OCI-LY1 (cell line): ENCODE measurements around the gene PDLIM4.

ENCODE experiments used
- EZH2 ChIP-seq: fragments of 200-600 bp; sonication (generic), shearing (Covaris generic); IDR thresholded peaks from 2 replicates; pipeline ENCODE4 v1.8.0; 2017; ENCODE audit warnings: borderline replicate concordance, mixed run types, mild to moderate bottlenecking, antibody characterized with exemption, low read length, moderate library complexity, mixed read lengths
- TF ChIP-seq, protein P1 (sequence below): fragments of 200-600 bp; sonication (generic), shearing (Covaris generic); IDR thresholded peaks from 2 replicates; pipeline ENCODE4 v1.5.1; 2017; ENCODE audit warnings: mild to moderate bottlenecking, antibody characterized with exemption, low read length, moderate library complexity, mixed read lengths

DNA sequence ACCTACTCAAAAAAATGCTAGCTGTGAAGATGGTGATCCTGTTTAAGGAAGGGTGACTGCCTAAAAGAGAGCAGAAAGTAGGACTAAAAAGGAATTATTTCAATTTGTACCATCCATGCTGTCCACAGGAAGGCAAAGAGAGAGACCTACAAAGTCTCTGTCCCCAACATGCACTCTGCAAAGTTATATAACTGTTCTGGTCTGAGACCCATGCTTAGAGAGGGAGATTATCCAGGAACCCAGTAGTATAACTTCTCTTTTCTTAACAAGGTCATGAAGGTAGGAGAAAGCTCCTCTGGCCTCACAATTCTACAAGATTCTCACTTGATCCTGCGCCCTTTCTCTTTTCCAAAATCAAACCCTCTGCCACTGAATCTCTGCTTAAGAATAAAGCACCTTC, 62.5 kb downstream of the PDLIM4 start:
- TF ChIP-seq, protein P1, sequence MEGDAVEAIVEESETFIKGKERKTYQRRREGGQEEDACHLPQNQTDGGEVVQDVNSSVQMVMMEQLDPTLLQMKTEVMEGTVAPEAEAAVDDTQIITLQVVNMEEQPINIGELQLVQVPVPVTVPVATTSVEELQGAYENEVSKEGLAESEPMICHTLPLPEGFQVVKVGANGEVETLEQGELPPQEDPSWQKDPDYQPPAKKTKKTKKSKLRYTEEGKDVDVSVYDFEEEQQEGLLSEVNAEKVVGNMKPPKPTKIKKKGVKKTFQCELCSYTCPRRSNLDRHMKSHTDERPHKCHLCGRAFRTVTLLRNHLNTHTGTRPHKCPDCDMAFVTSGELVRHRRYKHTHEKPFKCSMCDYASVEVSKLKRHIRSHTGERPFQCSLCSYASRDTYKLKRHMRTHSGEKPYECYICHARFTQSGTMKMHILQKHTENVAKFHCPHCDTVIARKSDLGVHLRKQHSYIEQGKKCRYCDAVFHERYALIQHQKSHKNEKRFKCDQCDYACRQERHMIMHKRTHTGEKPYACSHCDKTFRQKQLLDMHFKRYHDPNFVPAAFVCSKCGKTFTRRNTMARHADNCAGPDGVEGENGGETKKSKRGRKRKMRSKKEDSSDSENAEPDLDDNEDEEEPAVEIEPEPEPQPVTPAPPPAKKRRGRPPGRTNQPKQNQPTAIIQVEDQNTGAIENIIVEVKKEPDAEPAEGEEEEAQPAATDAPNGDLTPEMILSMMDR, result no peak
- no peak for TF ChIP-seq EZH2
